Activated naive CD4-positive, alpha-beta T cell treated with anti-CD3 and anti-CD28 coated beads, Interleukin-2, amount 10 ng/mL, durations not matched to agents 7 days and 5 days (primary cell): Measurements from ENCODE around the gene CARD19.
"Not testable (repeated sequence)": the region's sequence is repeated elsewhere in the genome, so short reads cannot be mapped to it uniquely, and the experiment has no call there.

Experiments used
- CTCF ChIA-PET: fragments of 350-600 bp; sonication (Branson Sonifier 250); formaldehyde crosslinking; loops from one replicate; lab custom pipeline; 2021; ENCODE audit warnings: antibody characterized with exemption; lab: Charles Lee
- DNase-seq: peaks from one replicate; pipeline ENCODE4 v3.0.0-alpha.2; 2020
- H3K27ac Mint-ChIP-seq: one replicate; pipeline ENCODE4 v1.8.0; 2021; ENCODE audit warnings: mild to moderate bottlenecking, moderate library complexity, mixed read lengths
- H3K27me3 Mint-ChIP-seq: one replicate; pipeline ENCODE4 v1.8.0; 2021; ENCODE audit warnings: mild to moderate bottlenecking, mixed read lengths
- H3K36me3 Mint-ChIP-seq: one replicate; pipeline ENCODE4 v1.8.0; 2021; ENCODE audit warnings: mixed read lengths
- H3K4me1 Mint-ChIP-seq: one replicate; pipeline ENCODE4 v1.8.0; 2021; ENCODE audit warnings: mixed read lengths
- H3K4me3 Mint-ChIP-seq: one replicate; pipeline ENCODE4 v1.8.0; 2021; ENCODE audit warnings: mild to moderate bottlenecking, moderate library complexity, mixed read lengths
- H3K9me3 Mint-ChIP-seq: one replicate; pipeline ENCODE4 v1.8.0; 2021; ENCODE audit warnings: mixed read lengths

CARD19 gene

DNA sequence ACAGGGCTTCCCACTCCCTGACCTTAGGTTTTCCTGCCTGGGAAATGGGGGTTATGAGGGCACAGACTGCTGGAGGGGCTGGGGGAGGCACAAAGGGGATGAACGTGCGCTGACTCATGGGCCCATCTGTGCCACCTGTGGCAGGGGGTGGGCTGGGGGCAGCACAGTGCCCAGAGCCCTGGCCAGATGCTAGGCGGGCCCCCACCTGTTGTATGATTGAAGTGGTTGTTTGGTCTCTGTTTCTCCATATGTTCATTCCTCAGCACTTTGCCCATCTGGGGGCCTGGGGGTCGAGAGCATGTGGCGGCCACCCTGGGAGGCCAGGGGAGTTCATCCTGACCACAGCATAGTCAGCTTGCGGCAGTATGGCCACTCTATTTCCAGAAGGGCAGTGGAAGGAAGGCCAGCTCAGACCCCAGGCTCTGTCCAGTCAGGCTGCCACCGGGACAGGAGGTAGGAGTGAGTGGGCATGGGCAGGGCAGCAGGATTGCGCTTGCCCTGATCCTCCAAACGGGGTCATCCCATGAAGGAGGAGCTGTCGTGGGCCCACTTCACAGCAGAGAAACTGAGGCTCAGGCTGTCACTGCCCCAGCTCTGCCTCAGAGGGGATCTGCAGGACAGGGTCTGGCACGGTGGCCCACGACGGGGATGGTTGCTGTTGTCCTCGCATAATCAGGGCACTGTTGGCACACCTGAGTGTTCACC, 38.9 kb downstream of the CARD19 start:
- no peaks in the 10 kb centered on the region for H3K27me3 Mint-ChIP-seq
- peaks cover 4% of the 10 kb centered on the region for H3K36me3 Mint-ChIP-seq
- CTCF ChIA-PET, result interaction anchor here (0.7 to 1.1 kb wide), 4 partner anchors 15 to 131 kb away, joined by 3 read pairs; no protein-coding TSS in a partner anchor
- H3K9me3 Mint-ChIP-seq, result peaks cover 4% of the 10 kb centered on the region
- H3K27ac Mint-ChIP-seq, result peak overlapping the region; percentile 89
- DNase-seq, result no peak
- H3K4me3 Mint-ChIP-seq, result peak overlapping the region; percentile 76
- H3K4me1 Mint-ChIP-seq, result peaks cover 63% of the 10 kb centered on the region

DNA sequence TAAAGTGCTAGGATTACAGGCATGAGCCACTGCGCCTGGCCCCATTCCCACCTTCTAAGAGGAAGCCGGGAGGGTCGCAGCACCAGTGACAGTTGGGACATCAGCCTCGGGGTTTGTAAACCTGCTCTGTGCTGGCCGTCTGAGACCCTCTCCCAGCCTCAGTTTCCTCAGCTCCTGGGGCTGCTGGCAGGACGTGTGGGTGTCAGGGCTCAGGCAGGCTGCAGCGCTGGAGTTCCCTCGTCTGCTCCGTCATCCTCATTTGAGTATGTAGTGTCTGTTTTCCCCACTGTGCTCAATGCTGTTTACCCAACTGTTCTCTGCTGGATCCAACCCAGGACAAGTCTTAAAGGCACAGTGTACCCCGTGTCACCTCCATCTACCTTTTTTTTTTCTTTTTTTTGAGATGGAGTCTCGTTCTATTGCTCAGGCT, 40.0 kb downstream of the CARD19 start:
- H3K4me3 Mint-ChIP-seq, result no peak overlapping the region
- DNase-seq, result no peak
- peaks cover 4% of the 10 kb centered on the region for H3K9me3 Mint-ChIP-seq
- no peaks in the 10 kb centered on the region for H3K27me3 Mint-ChIP-seq
- peaks cover 5% of the 10 kb centered on the region for H3K36me3 Mint-ChIP-seq
- no peak overlapping the region for H3K27ac Mint-ChIP-seq
- H3K4me1 Mint-ChIP-seq, result peaks cover 60% of the 10 kb centered on the region
- CTCF ChIA-PET, result no interaction called here

DNA sequence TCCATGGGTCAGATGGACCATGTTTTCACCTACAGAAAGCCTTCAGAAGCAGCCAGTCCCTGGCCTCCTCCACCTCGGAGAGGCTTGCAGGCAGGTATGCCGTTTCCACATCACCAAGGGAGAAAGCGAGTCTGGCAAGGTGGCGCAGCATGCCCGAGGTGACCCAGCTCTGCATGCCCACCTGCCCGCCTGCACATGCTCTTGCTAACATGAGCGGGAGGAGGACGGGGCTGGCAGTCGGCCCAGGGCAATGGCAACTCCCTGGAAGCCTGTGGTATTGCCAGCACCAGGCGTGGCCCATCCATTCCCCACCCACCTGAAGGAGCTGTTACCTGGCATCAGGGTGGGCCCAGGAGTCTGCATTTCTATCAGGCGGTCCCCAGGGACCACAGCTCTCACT, 41.3 kb downstream of the CARD19 start:
- peaks cover 5% of the 10 kb centered on the region for H3K36me3 Mint-ChIP-seq
- peaks cover 4% of the 10 kb centered on the region for H3K9me3 Mint-ChIP-seq
- CTCF ChIA-PET, result no interaction called here
- H3K27me3 Mint-ChIP-seq, result no peaks in the 10 kb centered on the region
- peaks cover 52% of the 10 kb centered on the region for H3K4me1 Mint-ChIP-seq
- no peak overlapping the region for H3K27ac Mint-ChIP-seq
- no peak overlapping the region for H3K4me3 Mint-ChIP-seq
- DNase-seq, result no peak

DNA sequence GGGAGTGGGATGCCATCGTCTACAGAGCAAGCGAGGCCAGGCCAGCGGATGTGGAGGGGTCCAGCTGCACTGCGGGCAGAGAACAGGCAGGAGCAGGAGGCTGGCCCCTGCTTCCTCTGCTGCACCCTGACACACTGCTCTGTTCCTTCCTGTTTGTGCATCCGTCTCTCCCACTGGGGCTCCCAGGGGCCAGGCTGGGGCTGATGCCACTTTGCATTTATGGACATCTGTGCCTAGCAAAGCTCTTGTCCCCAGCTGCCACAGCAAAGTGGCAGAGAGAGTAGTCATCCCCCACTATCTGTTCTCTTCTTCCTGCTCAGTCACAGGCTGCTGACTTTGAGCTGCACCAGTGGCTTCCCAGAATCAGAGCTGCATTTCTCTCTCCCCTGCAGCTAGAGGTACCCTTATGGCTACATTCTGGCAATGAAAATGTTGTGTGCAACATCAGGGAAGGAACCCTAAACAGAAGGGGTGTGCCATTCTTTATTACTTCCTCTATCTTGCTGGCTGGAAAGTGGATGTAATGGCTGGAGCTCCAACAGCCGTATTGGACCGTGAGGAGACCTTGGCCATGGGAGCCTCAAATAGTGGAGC, 42.3 kb downstream of the CARD19 start:
- Mint-ChIP-seq H3K9me3 (peaks cover 4% of the 10 kb centered on the region), H3K27ac (peak overlapping the region; percentile 24), H3K27me3 (no peaks in the 10 kb centered on the region), H3K4me3 (no peak overlapping the region), H3K36me3 (peaks cover 3% of the 10 kb centered on the region), H3K4me1 (peaks cover 51% of the 10 kb centered on the region)
- CTCF ChIA-PET, result interaction anchor here (1.9 kb wide), 1 partner anchor 16 kb away, joined by 5 read pairs; no protein-coding TSS in a partner anchor
- no peak for DNase-seq

DNA sequence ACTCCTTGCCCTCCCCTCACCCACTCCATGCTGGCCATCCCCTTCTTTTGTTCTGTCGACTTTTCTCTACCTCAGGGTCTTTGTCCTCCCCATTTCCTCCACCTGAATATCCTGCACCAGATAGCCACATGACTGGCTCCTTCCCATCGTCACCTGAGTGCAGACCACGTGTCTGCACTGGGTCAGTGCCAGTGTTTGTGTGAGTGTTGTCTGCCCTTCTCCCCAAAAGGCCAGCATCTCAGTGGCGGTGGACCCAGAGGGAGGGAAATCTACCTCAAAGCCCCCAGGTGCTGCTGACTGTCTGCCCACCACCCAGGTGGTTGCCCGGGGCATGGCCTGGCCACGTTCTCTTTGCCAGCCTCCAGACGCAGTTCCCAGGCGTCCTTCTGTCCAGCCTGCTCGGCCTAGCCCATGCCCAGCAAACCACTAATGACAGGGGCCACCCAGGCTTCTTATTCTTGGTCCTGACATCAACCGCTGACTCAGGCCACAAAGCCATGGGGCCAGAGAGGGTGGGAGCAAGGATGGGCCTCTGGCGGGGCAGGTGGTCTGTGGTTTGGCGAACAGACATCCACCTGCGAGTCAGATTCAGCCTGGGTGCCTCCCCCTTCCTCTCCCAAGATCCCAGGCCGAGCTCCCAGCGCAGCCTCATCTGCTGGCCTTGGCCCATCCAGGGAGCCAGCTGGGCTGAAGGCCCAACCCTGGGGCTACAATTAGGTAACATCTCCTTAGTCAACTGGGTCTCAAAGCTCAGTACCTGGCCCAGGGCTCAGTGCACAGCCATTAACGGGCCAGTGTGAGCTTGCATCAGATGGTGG, 43.6 kb downstream of the CARD19 start:
- peaks cover 3% of the 10 kb centered on the region for H3K36me3 Mint-ChIP-seq
- peaks cover 4% of the 10 kb centered on the region for H3K9me3 Mint-ChIP-seq
- no peaks in the 10 kb centered on the region for H3K27me3 Mint-ChIP-seq
- no peak for DNase-seq
- CTCF ChIA-PET, result interaction anchor here (1.3 to 1.9 kb wide), 3 partner anchors 14 to 31 kb away, joined by 4 to 5 read pairs (median 4); no protein-coding TSS in a partner anchor
- H3K27ac Mint-ChIP-seq, result no peak overlapping the region
- no peak overlapping the region for H3K4me3 Mint-ChIP-seq
- peaks cover 59% of the 10 kb centered on the region for H3K4me1 Mint-ChIP-seq

DNA sequence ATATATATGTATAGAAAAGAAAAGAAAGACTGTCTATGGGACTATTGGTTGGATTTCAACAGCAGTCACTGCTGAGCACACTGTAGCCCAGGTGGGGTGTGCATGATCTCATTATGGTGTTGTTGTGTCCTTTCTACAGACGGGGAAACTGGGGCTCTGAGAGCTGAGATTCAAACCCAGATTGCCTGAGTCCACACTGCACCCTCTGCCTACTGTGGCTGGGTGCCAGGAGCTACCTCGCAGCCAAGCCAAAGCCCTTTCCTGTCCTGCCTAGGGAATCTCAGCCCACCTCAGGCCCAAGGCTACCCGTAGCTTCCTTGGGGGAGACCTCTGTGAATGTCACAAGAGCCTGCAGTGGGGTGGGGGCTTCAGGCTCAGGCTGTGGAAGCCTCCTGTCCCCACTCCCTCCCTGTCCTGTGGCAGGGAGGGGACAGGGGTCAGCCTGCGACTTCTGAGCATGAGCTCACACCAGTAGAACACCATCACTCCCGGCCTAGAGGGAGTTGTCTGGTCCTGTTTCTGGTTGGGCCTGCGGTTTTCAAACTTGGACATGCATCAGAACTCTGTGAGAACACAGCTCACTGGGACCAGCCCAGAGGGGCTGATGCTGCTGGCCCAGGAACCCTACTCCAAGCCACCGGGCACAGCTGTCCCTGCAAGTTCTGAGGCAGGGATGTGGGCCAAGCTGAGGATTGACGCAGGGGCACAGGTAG, 45.9 kb downstream of the CARD19 start:
- Mint-ChIP-seq H3K27ac (no peak overlapping the region), H3K4me3 (no peak overlapping the region), H3K9me3 (peaks cover 16% of the 10 kb centered on the region), H3K36me3 (peaks cover 14% of the 10 kb centered on the region), H3K4me1 (peaks cover 67% of the 10 kb centered on the region), H3K27me3 (no peaks in the 10 kb centered on the region)
- CTCF ChIA-PET, result interaction anchor here (0.8 kb wide), 1 partner anchor 15 kb away, joined by 3 read pairs; no protein-coding TSS in a partner anchor
- DNase-seq, result no peak

DNA sequence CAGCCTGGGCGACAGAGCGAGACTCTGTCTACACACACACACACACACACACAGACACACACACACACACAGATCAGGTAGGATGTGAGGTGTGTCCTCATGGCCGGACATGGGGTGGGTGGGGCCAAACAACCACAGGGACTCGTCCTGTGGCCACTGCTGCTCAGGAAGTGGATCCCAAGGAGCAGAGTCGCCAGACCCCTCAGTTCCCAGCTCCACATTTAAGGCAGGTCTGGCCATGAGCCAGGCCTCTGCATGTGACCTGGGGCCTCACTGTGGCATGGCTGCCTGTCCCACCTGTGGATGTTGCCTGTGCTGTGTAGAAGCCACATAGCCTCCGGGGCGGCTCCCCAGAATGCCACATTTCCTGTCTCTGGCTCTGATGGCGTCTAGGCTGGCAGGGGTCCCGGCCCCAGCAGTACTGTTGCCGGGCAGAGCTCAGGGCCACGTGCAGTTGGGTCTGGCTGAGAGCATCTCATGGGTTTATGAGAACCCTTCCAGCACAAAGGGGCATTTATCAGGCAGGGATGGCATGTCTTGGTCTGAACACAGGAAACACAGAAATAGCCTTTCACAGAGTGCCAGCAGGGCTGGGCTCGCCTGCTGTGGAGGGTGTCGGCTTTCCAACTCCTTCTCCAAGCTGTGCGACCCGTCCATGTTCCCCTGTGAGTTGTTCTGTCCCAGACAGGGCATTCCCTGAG, 48.0 kb downstream of the CARD19 start:
- Mint-ChIP-seq H3K27me3 (no peaks in the 10 kb centered on the region), H3K4me1 (peaks cover 65% of the 10 kb centered on the region), H3K4me3 (peak overlapping the region; percentile 49), H3K36me3 (peaks cover 17% of the 10 kb centered on the region), H3K27ac (peak overlapping the region; percentile 97), H3K9me3 (peaks cover 25% of the 10 kb centered on the region)
- CTCF ChIA-PET, result interaction anchor here (1.5 to 3.4 kb wide), 2 partner anchors 10 to 35 kb away, joined by 6 to 12 read pairs; no protein-coding TSS in a partner anchor
- DNase-seq, result peak; percentile 80

DNA sequence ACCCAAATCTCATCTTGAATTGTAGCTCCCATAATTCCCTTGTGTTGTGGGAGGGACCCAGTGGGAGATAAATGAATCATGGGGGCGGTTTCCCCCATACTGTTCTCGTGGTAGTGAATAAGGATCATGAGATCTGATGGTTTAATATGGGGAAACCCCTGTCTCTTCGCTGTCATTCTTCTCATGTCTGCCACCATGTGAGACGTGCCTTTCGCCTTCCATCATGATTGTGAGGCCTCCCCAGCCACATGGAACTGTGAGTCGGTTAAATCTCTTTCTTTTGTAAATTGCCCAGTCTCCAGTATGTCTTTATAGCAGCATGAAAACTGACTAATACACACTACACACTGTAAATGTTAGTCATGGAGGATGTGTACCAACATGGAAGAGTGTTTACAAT, 50.7 kb downstream of the CARD19 start:
- Mint-ChIP-seq H3K36me3 (peaks cover 16% of the 10 kb centered on the region), H3K27ac (peak overlapping the region; percentile 60), H3K9me3 (peaks cover 25% of the 10 kb centered on the region), H3K4me1 (peaks cover 75% of the 10 kb centered on the region)
- H3K4me3 Mint-ChIP-seq, DNase-seq, H3K27me3 Mint-ChIP-seq: not testable (repeated sequence)
- CTCF ChIA-PET, result interaction anchor here (3.4 kb wide), 1 partner anchor 7 kb away, joined by 12 read pairs; no protein-coding TSS in a partner anchor

DNA sequence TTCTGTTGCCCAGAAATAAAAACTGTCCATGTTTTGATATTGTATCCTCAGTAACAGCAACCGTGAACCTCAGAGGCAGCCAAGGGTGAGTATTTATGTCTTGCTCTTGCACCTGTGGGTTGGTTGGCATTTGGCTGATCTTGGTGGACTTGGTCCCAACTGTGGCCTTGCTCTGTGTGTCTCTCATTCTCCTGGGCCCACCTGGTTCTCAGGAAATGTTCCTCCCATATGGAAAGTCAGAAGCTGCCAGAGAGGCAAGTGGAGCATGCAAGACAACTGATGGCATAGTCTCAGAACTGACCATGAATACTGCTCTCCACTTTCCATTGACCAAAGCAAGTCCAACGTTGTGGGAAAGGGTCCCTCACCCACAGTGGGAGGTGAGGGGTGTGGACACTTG, 51.6 kb downstream of the CARD19 start:
- Mint-ChIP-seq H3K4me1 (peaks cover 67% of the 10 kb centered on the region), H3K27ac (no peak overlapping the region), H3K27me3 (no peaks in the 10 kb centered on the region), H3K4me3 (no peak overlapping the region), H3K9me3 (peaks cover 25% of the 10 kb centered on the region), H3K36me3 (peaks cover 16% of the 10 kb centered on the region)
- no peak for DNase-seq
- CTCF ChIA-PET, result no interaction called here

DNA sequence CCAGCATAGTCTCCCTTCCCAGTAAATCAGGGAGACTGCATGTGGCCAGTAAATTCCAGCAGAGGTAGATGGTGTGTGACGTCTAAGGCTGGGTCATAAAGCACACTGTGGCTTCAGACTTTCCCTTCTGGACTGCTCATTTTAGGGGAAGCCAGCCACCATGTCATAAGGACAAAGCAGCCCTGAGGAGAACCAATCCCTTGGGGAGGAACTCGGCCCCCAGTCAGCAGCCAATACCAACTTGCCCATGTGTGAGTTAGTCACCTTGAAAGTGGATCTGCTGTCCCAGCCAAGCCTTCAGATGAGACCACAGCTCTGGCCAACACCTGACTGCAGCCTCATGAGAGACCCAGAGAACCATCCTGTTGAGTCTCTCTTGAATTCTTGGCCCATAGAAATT, 52.7 kb downstream of the CARD19 start:
- peak overlapping the region; percentile 85 for H3K27ac Mint-ChIP-seq
- peak overlapping the region; percentile 8 for H3K4me3 Mint-ChIP-seq
- H3K4me1 Mint-ChIP-seq, result peaks cover 57% of the 10 kb centered on the region
- DNase-seq, result no peak
- H3K9me3 Mint-ChIP-seq, result peaks cover 25% of the 10 kb centered on the region
- no peaks in the 10 kb centered on the region for H3K27me3 Mint-ChIP-seq
- CTCF ChIA-PET, result no interaction called here
- peaks cover 16% of the 10 kb centered on the region for H3K36me3 Mint-ChIP-seq

DNA sequence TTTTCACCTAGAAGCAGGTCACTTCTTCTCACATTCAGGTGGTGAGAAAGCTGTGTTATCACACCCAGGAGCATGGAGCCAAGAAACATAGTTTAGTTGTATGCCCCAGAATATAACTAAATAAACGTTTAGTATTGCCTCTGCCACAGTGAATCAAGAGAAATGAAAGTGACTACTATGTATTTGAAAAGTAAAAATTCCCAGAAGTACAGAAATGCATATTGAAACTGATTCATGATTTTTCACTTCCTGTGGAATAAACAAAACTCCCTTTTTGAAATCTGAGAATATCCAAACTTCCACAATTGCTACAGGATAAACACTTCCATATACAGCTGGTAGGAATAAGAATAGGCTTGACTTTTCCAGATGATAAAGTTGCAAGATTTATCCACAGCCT, 53.3 kb downstream of the CARD19 start:
- Mint-ChIP-seq H3K9me3 (peaks cover 25% of the 10 kb centered on the region), H3K36me3 (peaks cover 16% of the 10 kb centered on the region), H3K4me3 (peak overlapping the region; percentile 3), H3K27me3 (no peaks in the 10 kb centered on the region), H3K4me1 (peaks cover 51% of the 10 kb centered on the region), H3K27ac (peak overlapping the region; percentile 85)
- CTCF ChIA-PET, result no interaction called here
- DNase-seq, result no peak

DNA sequence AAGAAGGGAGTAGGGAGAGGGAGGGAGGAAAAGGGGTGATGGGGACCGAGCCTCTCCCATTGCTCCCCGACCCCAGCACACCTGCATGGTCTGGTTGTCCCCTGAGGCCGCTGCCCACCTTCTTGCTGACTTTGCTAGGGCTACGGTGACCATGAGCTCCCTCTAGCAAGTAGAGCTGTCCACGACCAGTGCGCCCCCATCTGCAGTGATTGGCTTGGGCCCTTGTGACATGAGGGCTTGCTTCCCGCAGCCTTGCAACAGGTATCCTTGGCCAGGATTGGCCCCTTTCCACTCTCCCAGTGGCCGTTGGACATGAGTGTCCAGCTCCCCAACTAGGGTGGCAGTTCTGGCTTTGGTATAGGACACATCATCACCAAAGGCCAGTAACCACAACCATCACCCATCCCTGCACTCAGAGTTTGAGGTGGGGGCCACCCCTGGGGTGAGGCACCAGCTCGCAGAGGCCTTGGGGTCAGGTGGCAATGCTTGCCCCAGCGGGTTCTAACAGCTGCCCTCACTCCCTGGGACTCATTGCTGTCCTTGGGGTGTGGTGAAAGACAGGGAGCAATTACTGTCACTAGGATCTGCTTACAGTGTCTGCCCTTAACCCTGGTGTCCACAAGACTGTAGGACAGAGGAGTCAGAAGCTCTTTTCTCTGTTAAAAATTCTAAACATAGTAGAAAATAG, 55.2 kb downstream of the CARD19 start:
- Mint-ChIP-seq H3K27ac (no peak overlapping the region), H3K4me3 (no peak overlapping the region), H3K4me1 (peaks cover 46% of the 10 kb centered on the region), H3K36me3 (peaks cover 12% of the 10 kb centered on the region), H3K9me3 (peaks cover 21% of the 10 kb centered on the region), H3K27me3 (no peaks in the 10 kb centered on the region)
- CTCF ChIA-PET, result interaction anchor here (1.8 kb wide), 1 partner anchor 42 kb away, joined by 5 read pairs; no protein-coding TSS in a partner anchor
- DNase-seq, result no peak
